HG03066 (cell line): ENCODE measurements around the gene RAD23A.

Experiments
- ATAC-seq: cut with Tn5 transposase; IDR thresholded peaks from one replicate; pipeline ENCODE4 v1.9.1; 2021; ENCODE audit warnings: low read depth; ENCODE audit not compliant: unreplicated experiment

Gene RAD23A

DNA sequence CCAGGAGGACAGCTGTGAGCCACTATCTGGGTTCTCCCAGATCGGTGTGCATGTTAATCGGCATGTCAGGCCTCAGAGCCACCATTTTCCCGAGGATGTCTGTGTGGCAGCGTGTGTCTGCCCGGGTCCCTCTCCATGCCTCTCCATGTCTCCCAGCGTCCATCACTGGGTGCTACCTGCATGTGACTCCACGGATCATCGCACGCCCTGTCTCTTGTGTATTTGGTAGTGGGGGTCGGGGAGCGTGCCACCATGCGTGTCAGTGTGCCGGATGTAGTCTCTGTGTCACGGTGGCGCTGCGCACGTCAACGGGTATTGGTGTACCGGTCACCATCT lies 55.5 kb downstream of the RAD23A start:
- no peak for ATAC-seq

DNA sequence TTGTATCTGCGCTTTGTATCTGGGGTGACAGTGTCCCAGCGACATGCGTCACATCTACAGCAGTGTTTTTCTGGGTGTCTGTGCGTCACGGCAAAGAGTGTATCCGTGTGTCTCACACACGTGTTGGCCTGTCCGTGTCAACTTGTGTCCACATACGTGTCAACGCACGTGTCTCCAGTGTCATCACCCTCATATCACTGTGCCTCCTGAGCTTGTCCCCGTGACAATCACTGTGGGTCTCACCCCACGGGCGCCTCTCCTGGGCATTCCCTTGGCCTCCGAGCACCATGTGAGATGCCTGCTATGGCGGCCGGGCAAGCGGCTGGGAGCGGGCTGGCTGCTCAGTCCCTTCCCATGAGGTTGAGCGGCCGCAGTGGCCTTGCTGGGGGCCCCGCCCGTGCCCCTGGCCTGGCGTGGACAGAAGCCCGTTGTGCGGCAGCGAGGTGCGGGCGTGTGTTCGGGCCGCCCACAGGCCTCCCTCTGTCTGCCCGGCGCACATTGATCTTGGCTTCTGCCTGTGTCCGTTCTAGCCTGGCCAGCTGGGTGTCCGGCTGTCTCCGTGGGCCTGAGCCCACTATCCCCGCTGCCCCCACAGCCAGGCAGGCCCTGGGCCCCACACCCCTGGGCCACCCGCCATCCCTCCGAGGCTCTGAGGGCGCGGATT lies 56.0 kb downstream of the RAD23A start:
- no peak for ATAC-seq

DNA sequence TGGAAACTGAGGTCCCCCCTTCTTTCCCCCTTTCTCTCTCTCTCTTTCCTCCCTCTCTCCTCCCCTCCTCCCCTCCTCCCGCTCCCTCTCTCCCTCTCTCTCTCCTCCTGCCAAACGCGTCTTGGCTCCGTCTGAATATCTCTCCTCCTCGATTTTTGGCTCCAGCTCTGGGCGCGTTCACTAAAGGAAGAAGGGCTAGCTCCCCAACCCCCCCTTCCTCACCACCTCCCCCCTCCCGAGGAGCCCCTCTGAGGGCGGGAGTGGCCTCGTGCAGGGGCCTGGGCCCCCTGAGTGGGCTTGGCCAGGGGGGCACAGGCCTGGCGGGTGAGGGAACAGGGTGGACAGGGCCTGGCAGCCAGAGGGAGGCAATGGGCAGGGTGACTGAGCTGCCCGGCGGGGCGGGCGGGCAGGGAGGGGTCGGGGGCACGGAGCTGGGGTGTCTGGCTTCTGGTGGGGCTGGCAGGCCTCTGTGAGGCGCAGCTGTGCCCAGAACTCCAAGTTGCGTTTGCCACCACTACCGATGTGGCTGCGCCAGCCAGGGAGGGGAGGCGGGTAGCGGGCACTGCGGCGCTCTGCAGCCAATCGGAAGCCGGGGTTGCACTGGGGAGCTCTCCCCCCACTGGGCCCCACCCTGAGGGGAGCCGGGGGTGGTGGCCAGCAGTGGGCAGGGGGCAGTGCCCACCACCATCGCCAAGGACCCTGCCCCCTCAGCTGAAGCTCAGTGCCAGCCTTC lies 56.7 kb downstream of the RAD23A start:
- no peak for ATAC-seq

DNA sequence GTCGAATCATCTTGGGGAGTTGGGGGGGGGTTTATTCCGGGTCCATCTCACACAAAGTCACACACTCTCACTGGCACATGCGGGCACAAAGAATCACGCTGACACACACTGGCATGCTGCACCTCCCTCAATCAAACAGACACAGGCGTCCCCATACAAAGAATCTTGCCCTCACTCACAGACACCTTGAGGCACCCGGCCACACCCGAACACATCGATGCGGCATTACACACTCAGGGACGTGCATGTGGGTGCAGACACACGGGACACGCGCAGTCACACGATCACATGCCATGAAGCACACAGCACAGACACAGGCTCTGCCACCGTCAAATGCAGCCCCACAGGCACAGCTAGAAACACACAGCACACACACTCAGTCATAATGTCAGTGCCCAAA lies 57.4 kb downstream of the RAD23A start:
- ATAC-seq = no peak
